Neural cell (in vitro differentiated cells): ENCODE measurements around the gene SMCO2. TPM values are rescaled to one million over a fixed set of nuclear protein-coding genes. Genes with fewer than 3 reads are reported as not detected.

Source experiments
- H2AFZ ChIP-seq: fragments of 200-600, 300-800 bp; sonication (generic), shearing (Covaris generic); 2 replicates; pipeline ENCODE4 v1.6.0; 2014; ENCODE audit warnings: low read depth, mild to moderate bottlenecking, antibody characterized with exemption, low read length, moderate library complexity
- H3F3A ChIP-seq: fragments of 200-600 bp; shearing (Covaris generic); 2 replicates; pipeline ENCODE4 v1.6.1; 2016; ENCODE audit warnings: mild to moderate bottlenecking, moderate library complexity, mixed read lengths, antibody characterized with exemption, low read length; ENCODE audit not compliant: insufficient read depth, poor library complexity, severe bottlenecking
- H3K27ac ChIP-seq: fragments of 200-600, 300-800 bp; sonication (generic), shearing (Covaris generic); 2 replicates; pipeline ENCODE4 v1.5.1; 2014; ENCODE audit warnings: mild to moderate bottlenecking, low read length, moderate library complexity
- H3K27me3 ChIP-seq: fragments of 300-800, 200-600 bp; sonication (generic), shearing (Covaris generic); 2 replicates; pipeline ENCODE4 v1.6.0; 2014; ENCODE audit warnings: mild to moderate bottlenecking, low read depth, low read length, moderate library complexity; ENCODE audit not compliant: insufficient read depth
- H3K36me3 ChIP-seq: fragments of 300-800, 200-600 bp; sonication (generic), shearing (Covaris generic); 2 replicates; pipeline ENCODE4 v1.5.1; 2014; ENCODE audit warnings: mild to moderate bottlenecking, antibody characterized with exemption, low read length, moderate library complexity; ENCODE audit not compliant: insufficient read depth
- H3K4me2 ChIP-seq: fragments of 300-800, 200-600 bp; sonication (generic), shearing (Covaris generic); 2 replicates; pipeline ENCODE4 v1.6.0; 2014; ENCODE audit warnings: mild to moderate bottlenecking, low read length
- H3K4me3 ChIP-seq: fragments of 300-800, 200-600 bp; sonication (generic), shearing (Covaris generic); 2 replicates; pipeline ENCODE4 v1.5.1; 2014; ENCODE audit warnings: mild to moderate bottlenecking, low read length, moderate library complexity
- H3K79me2 ChIP-seq: fragments of 200-600 bp; shearing (Covaris generic); replicated peaks from 2 replicates; pipeline ENCODE4 v1.6.0; 2014; ENCODE audit warnings: mild to moderate bottlenecking, low read length, moderate library complexity; ENCODE audit not compliant: insufficient read depth
- H3K9ac ChIP-seq: fragments of 300-800, 200-600 bp; sonication (generic), shearing (Covaris generic); 2 replicates; pipeline ENCODE4 v1.6.1; 2016; ENCODE audit warnings: mild to moderate bottlenecking, low read length, mixed read lengths
- H3K9me2 ChIP-seq: fragments of 200-600 bp; shearing (Covaris generic); 2 replicates; pipeline ENCODE4 v1.6.1; 2016; ENCODE audit warnings: mild to moderate bottlenecking, low read length, mixed read lengths; ENCODE audit not compliant: insufficient read depth
- H3K9me3 ChIP-seq: fragments of 200-600, 300-800 bp; sonication (generic), shearing (Covaris generic); 2 replicates; pipeline ENCODE4 v1.6.1; 2016; ENCODE audit warnings: mild to moderate bottlenecking, mixed run types, low read length, moderate library complexity, mixed read lengths
- H4K20me1 ChIP-seq: fragments of 200-600 bp; shearing (Covaris generic); 2 replicates; pipeline ENCODE4 v1.6.1; 2016; ENCODE audit warnings: mild to moderate bottlenecking, mixed run types; ENCODE audit not compliant: insufficient read depth
- EP300 ChIP-seq: fragments of 450-650 bp; conservative IDR thresholded peaks from 2 replicates; pipeline ENCODE4 v1.6.1; 2014; ENCODE audit warnings: antibody characterized with exemption, mild to moderate bottlenecking, moderate library complexity; ENCODE audit not compliant: poor library complexity, severe bottlenecking
- EZH2 ChIP-seq: fragments of 200-600, 300-800 bp; shearing (Covaris generic), sonication (generic); IDR thresholded peaks from 2 replicates; pipeline ENCODE4 v1.6.1; 2014; ENCODE audit warnings: antibody characterized with exemption, low read length, borderline replicate concordance, mild to moderate bottlenecking; ENCODE audit not compliant: insufficient read depth, poor library complexity, severe bottlenecking
- MXI1 ChIP-seq: fragments of 450-650 bp; conservative IDR thresholded peaks from 2 replicates; pipeline ENCODE4 v1.6.1; 2014; ENCODE audit warnings: antibody characterized with exemption, mild to moderate bottlenecking; ENCODE audit not compliant: poor library complexity, severe bottlenecking
- POLR2AphosphoS5 ChIP-seq: IDR thresholded peaks from 2 replicates; pipeline ENCODE4 v1.6.1; 2012
- RAD21 ChIP-seq: fragments of 450-650 bp; conservative IDR thresholded peaks from 2 replicates; pipeline ENCODE4 v1.6.1; 2014; ENCODE audit warnings: antibody characterized with exemption, mild to moderate bottlenecking, moderate library complexity
- TAF1 ChIP-seq: IDR thresholded peaks from 2 replicates; pipeline ENCODE4 v1.6.1; 2012; ENCODE audit warnings: low read depth
- polyA plus RNA-seq: library from polyadenylated mRNA; depleted of rRNA; stranded (reverse); fragments of >200 nt; gene quantifications from 2 replicates; pipeline ENCODE4 v1.2.3, GENCODE V29; 2014
- TF ChIP-seq, protein P1 (sequence below): fragments of 450-650 bp; IDR thresholded peaks from 2 replicates; pipeline ENCODE4 v1.5.1; 2014; ENCODE audit warnings: antibody characterized with exemption, mild to moderate bottlenecking, moderate library complexity; ENCODE audit not compliant: poor library complexity, severe bottlenecking
- TF ChIP-seq, protein P2 (sequence below): IDR thresholded peaks from 2 replicates; pipeline ENCODE4 v1.6.1; 2012; ENCODE audit warnings: borderline replicate concordance

SMCO2 gene
- polyA plus RNA-seq, 1 donor from 2014 or later, result not detected

DNA sequence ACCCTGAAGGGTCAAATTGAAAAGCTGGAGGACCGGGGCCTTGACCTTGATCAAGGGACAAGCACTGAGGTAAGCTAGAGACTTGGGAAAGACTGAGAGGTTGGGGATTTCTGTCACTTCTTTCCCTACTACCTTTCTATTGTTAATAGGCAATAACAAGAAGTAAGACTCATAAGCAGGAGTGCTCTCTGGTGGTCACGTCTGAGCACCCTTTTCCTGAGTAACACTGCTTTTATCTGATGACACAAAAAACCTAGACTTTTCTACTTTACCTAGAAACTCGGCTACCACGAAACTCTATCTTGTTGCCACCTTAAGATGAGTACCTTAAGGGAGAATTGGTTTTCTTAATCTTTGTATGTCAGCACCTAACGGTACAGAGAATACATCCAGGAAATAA is 41.9 kb downstream of the SMCO2 start:
- no peaks in the 10 kb centered on the region for H3K9me3 ChIP-seq
- H3K36me3 ChIP-seq, result no peaks in the 10 kb centered on the region
- no peak overlapping the region for H3K27ac ChIP-seq
- no peaks in the 10 kb centered on the region for H3K9me2 ChIP-seq
- no peak overlapping the region for H2AFZ ChIP-seq
- H3K4me3 ChIP-seq, result no peak overlapping the region
- H3K4me2 ChIP-seq, result no peak overlapping the region
- no peaks in the 10 kb centered on the region for H3K27me3 ChIP-seq
- no peaks in the 10 kb centered on the region for H4K20me1 ChIP-seq
- H3K79me2 ChIP-seq, result no peaks in the 10 kb centered on the region
- H3F3A ChIP-seq, result no peaks in the 10 kb centered on the region
- H3K9ac ChIP-seq, result no peak overlapping the region
- TF ChIP-seq, protein P1, sequence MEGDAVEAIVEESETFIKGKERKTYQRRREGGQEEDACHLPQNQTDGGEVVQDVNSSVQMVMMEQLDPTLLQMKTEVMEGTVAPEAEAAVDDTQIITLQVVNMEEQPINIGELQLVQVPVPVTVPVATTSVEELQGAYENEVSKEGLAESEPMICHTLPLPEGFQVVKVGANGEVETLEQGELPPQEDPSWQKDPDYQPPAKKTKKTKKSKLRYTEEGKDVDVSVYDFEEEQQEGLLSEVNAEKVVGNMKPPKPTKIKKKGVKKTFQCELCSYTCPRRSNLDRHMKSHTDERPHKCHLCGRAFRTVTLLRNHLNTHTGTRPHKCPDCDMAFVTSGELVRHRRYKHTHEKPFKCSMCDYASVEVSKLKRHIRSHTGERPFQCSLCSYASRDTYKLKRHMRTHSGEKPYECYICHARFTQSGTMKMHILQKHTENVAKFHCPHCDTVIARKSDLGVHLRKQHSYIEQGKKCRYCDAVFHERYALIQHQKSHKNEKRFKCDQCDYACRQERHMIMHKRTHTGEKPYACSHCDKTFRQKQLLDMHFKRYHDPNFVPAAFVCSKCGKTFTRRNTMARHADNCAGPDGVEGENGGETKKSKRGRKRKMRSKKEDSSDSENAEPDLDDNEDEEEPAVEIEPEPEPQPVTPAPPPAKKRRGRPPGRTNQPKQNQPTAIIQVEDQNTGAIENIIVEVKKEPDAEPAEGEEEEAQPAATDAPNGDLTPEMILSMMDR, result no peak
- no peak for TF ChIP-seq EZH2
- no peak for TF ChIP-seq MXI1
- no peak for TF ChIP-seq RAD21

DNA sequence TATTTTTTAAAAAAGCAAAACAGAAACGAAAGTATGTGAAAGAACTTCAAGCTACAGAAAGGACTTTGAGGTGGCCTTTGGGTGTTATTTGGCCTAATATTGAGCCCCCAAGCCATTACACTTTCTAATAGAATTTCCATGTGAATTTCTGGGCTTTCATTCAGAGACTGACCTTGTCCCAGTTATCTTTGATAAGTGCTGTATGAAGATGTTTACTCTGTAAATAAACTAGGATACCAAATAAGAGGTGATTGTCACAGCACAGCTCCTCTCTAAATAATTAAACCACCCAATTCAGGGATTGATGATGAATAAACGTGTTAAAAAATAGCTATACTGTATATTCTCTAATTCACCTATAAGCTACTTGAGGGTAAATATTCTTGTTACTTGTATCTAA is 44.7 kb downstream of the SMCO2 start:
- TF ChIP-seq POLR2AphosphoS5 (no peak), EP300 (no peak), EZH2 (no peak), RAD21 (no peak), TAF1 (no peak)
- TF ChIP-seq, protein P1, result no peak
- TF ChIP-seq, protein P2, sequence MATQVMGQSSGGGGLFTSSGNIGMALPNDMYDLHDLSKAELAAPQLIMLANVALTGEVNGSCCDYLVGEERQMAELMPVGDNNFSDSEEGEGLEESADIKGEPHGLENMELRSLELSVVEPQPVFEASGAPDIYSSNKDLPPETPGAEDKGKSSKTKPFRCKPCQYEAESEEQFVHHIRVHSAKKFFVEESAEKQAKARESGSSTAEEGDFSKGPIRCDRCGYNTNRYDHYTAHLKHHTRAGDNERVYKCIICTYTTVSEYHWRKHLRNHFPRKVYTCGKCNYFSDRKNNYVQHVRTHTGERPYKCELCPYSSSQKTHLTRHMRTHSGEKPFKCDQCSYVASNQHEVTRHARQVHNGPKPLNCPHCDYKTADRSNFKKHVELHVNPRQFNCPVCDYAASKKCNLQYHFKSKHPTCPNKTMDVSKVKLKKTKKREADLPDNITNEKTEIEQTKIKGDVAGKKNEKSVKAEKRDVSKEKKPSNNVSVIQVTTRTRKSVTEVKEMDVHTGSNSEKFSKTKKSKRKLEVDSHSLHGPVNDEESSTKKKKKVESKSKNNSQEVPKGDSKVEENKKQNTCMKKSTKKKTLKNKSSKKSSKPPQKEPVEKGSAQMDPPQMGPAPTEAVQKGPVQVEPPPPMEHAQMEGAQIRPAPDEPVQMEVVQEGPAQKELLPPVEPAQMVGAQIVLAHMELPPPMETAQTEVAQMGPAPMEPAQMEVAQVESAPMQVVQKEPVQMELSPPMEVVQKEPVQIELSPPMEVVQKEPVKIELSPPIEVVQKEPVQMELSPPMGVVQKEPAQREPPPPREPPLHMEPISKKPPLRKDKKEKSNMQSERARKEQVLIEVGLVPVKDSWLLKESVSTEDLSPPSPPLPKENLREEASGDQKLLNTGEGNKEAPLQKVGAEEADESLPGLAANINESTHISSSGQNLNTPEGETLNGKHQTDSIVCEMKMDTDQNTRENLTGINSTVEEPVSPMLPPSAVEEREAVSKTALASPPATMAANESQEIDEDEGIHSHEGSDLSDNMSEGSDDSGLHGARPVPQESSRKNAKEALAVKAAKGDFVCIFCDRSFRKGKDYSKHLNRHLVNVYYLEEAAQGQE, result no peak
- Histone ChIP-seq H3K4me3 (no peak overlapping the region), H2AFZ (no peak overlapping the region)

More for the DNA sequence above, 44.7 kb downstream of the SMCO2 start:
- Histone ChIP-seq H3K9ac (no peak overlapping the region), H3K27ac (no peak overlapping the region), H3K36me3 (no peaks in the 10 kb centered on the region), H3F3A (no peaks in the 10 kb centered on the region), H3K9me3 (no peaks in the 10 kb centered on the region), H3K4me2 (no peak overlapping the region), H3K27me3 (no peaks in the 10 kb centered on the region), H3K9me2 (no peaks in the 10 kb centered on the region), H4K20me1 (no peaks in the 10 kb centered on the region), H3K79me2 (no peaks in the 10 kb centered on the region)
